ENCODE results near the gene SLAMF8.

Gene SLAMF8

GRCh38 chr1:159866905-159867663, 40.4 kb downstream of the SLAMF8 start:
- H3K4me2 ChIP-seq (ENCODE audit: low read length): no peak overlapping the region
- no peaks in the 10 kb centered on the region for H3K36me3 ChIP-seq (replicated peaks; ENCODE audit: low read depth, low read length)
- no peak overlapping the region for H3K9ac ChIP-seq (ENCODE audit: low read length)
- no peak for TF ChIP-seq EZH2phosphoT487 (IDR thresholded peaks at IDR 0.05; ENCODE audit: low read depth)
- TF ChIP-seq CTCF (IDR thresholded peaks at IDR 0.05; ENCODE audit: low read depth, low read length): no peak
- H3K9me3 ChIP-seq (ENCODE audit: insufficient read depth, low read length): no peaks in the 10 kb centered on the region
- H3K27ac ChIP-seq (ENCODE audit: low read length): no peak overlapping the region
- peaks cover 3% of the 10 kb centered on the region; the same call in 1 of the 2 replicates for H3K27me3 ChIP-seq (ENCODE audit: low read depth, low read length)
- H3K4me3 ChIP-seq (ENCODE audit: low read length): no peak overlapping the region
- H3K4me1 ChIP-seq (ENCODE audit: low read length): 0 out of 2 replicates have a peak, but pooled peaks cover 3% of the 10 kb centered on the region
- H2AFZ ChIP-seq (ENCODE audit: low read depth, low read length): no peak overlapping the region
- H3K79me2 ChIP-seq (ENCODE audit: low read length): no peaks in the 10 kb centered on the region
- H4K20me1 ChIP-seq (ENCODE audit: insufficient read depth, low read length): no peaks in the 10 kb centered on the region

GRCh38 chr1:159867664-159868026, 41.0 kb downstream of the SLAMF8 start:
- Histone ChIP-seq H3K36me3 (replicated peaks; ENCODE audit: low read depth, low read length) (no peaks in the 10 kb centered on the region), H3K9ac (ENCODE audit: low read length) (no peak overlapping the region), H3K27ac (ENCODE audit: low read length) (no peak overlapping the region), H3K4me2 (ENCODE audit: low read length) (no peak overlapping the region), H4K20me1 (ENCODE audit: insufficient read depth, low read length) (no peaks in the 10 kb centered on the region), H3K9me3 (ENCODE audit: insufficient read depth, low read length) (no peaks in the 10 kb centered on the region), H3K4me1 (ENCODE audit: low read length) (0 out of 2 replicates have a peak, but pooled peaks cover 3% of the 10 kb centered on the region), H3K79me2 (ENCODE audit: low read length) (no peaks in the 10 kb centered on the region), H2AFZ (ENCODE audit: low read depth, low read length) (no peak overlapping the region), H3K4me3 (ENCODE audit: low read length) (no peak overlapping the region), H3K27me3 (ENCODE audit: low read depth, low read length) (no peaks in the 10 kb centered on the region)
- no peak for TF ChIP-seq EZH2phosphoT487 (IDR thresholded peaks at IDR 0.05; ENCODE audit: low read depth)
- TF ChIP-seq CTCF (IDR thresholded peaks at IDR 0.05; ENCODE audit: low read depth, low read length): no peak

- Histone ChIP-seq H3K27ac (ENCODE audit: low read length) (no peak overlapping the region), H3K36me3 (replicated peaks; ENCODE audit: low read depth, low read length) (no peaks in the 10 kb centered on the region), H3K27me3 (ENCODE audit: low read depth, low read length) (no peaks in the 10 kb centered on the region), H3K4me3 (ENCODE audit: low read length) (no peak overlapping the region), H3K9ac (ENCODE audit: low read length) (no peak overlapping the region), H2AFZ (ENCODE audit: low read depth, low read length) (no peak overlapping the region), H3K4me1 (ENCODE audit: low read length) (0 out of 2 replicates have a peak, but pooled peaks cover 3% of the 10 kb centered on the region), H4K20me1 (ENCODE audit: insufficient read depth, low read length) (no peaks in the 10 kb centered on the region), H3K4me2 (ENCODE audit: low read length) (no peak overlapping the region), H3K79me2 (ENCODE audit: low read length) (no peaks in the 10 kb centered on the region), H3K9me3 (ENCODE audit: insufficient read depth, low read length) (no peaks in the 10 kb centered on the region)
- TF ChIP-seq EZH2phosphoT487 (IDR thresholded peaks at IDR 0.05; ENCODE audit: low read depth) (no peak), CTCF (IDR thresholded peaks at IDR 0.05; ENCODE audit: low read depth, low read length) (no peak)
These were observed 42.1 kb downstream of the SLAMF8 start for GRCh38 chr1:159868766-159869165.

- Histone ChIP-seq H4K20me1 (ENCODE audit: insufficient read depth, low read length) (no peaks in the 10 kb centered on the region), H3K4me3 (ENCODE audit: low read length) (no peak overlapping the region), H3K79me2 (ENCODE audit: low read length) (no peaks in the 10 kb centered on the region), H2AFZ (ENCODE audit: low read depth, low read length) (no peak overlapping the region), H3K27ac (ENCODE audit: low read length) (no peak overlapping the region), H3K9me3 (ENCODE audit: insufficient read depth, low read length) (no peaks in the 10 kb centered on the region), H3K4me1 (ENCODE audit: low read length) (0 out of 2 replicates have a peak, but pooled peaks cover 3% of the 10 kb centered on the region), H3K4me2 (ENCODE audit: low read length) (no peak overlapping the region), H3K27me3 (ENCODE audit: low read depth, low read length) (no peaks in the 10 kb centered on the region), H3K9ac (ENCODE audit: low read length) (no peak overlapping the region), H3K36me3 (replicated peaks; ENCODE audit: low read depth, low read length) (no peaks in the 10 kb centered on the region)
- no peak for TF ChIP-seq EZH2phosphoT487 (IDR thresholded peaks at IDR 0.05; ENCODE audit: low read depth)
- TF ChIP-seq CTCF (IDR thresholded peaks at IDR 0.05; ENCODE audit: low read depth, low read length): no peak
These were observed 42.5 kb downstream of the SLAMF8 start for GRCh38 chr1:159869173-159869572.

Measured in OCI-LY3 (cell line).